Uterus (tissue), 4 donors: Measurements from ENCODE around the gene PCSK2. TPM values are rescaled to one million over a fixed set of nuclear protein-coding genes. Genes with fewer than 3 reads are reported as not detected.

ENCODE experiments used
- DNase-seq, 2 donors: peaks; one replicate each; pipeline ENCODE4 v3.0.0-alpha.2; 2019 to 2020
- H3K27ac ChIP-seq, 2 donors: fragments of 200-600 bp; sonication (generic); 1 replicate in 1 of 2; 2 replicates in 1 of 2; pipeline ENCODE4 v1.5.1; 2016 to 2018
- H3K27me3 ChIP-seq, 2 donors: fragments of 200-600 bp; sonication (generic); one replicate each; pipeline ENCODE4 v1.5.1; 2018 to 2019; ENCODE audit warnings: control low read depth in 1 of 2
- H3K36me3 ChIP-seq, 2 donors: fragments of 200-600 bp; sonication (generic); one replicate each; pipeline ENCODE4 v1.5.1; 2019; ENCODE audit warnings: control low read depth in 1 of 2
- H3K4me1 ChIP-seq, 2 donors: fragments of 200-600 bp; sonication (generic); one replicate each; pipeline ENCODE4 v1.5.1; 2018 to 2019; ENCODE audit warnings: control low read depth in 1 of 2
- H3K4me3 ChIP-seq, 2 donors: fragments of 200-600 bp; sonication (generic); 1 replicate in 1 of 2; 2 replicates in 1 of 2; pipeline ENCODE4 v1.5.1; 2018 to 2019; ENCODE audit warnings: mild to moderate bottlenecking in 1 of 2
- H3K9me3 ChIP-seq, 2 donors: fragments of 200-600 bp; sonication (generic); one replicate each; pipeline ENCODE4 v1.5.1; 2019; ENCODE audit warnings: control low read depth in 1 of 2
- CTCF ChIP-seq, 4 experiments: fragments of 200-600 bp in 2 of 4; fragments of 450-650 bp in 2 of 4; sonication (generic) in 2 of 4; IDR thresholded peaks; one replicate each; pipeline ENCODE4 v1.5.1; 2016 to 2019; ENCODE audit warnings: antibody characterized with exemption in 4 of 4, mild to moderate bottlenecking in 2 of 4, moderate library complexity in 1 of 4
- POLR2A ChIP-seq, 2 donors: fragments of 450-650 bp; IDR thresholded peaks; one replicate each; pipeline ENCODE4 v1.6.1; 2016; ENCODE audit warnings: antibody characterized with exemption in 2 of 2, mild to moderate bottlenecking in 1 of 2, moderate library complexity in 1 of 2
- intact Hi-C: fragments of 100-400 bp; cut with DNase I; formaldehyde crosslinking; loops from one replicate; pipeline ENCODE4 v1.15.1; 2023; ENCODE audit warnings: low total_unique reads
- total RNA-seq, 4 donors: library from RNA; depleted of rRNA in 3 of 4; stranded (reverse); fragments of >200 nt in 3 of 4; gene quantifications; one replicate each; pipeline versions ENCODE4 v1.1.0 to v1.2.4, GENCODE V29; 2014 to 2023
- donor health status: DM: yes; HTN: yes; CAD: no.

Gene PCSK2
- total RNA-seq, 4 donors from 2014 or later: 0.37 to 1.6 TPM; not detected in 2

DNA sequence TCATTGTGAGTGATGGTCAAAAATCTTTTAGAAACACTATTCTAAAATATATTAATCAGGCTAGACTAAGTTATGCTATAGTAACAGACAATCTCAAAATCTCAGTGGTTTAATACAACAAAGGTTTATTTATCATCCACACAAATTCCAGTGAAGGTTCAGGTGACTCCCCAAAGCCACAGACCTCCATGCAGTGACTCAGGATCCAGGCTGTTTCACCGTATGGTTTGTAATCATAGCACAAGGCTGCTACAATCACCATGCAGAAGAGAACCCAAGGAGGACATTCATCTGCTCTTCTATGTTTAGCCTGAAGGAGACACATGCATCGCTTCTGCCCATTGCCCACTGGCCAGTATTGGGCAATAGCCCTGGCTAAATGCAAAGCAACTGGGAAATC, 258.2 kb downstream of the PCSK2 start:
- no peak for DNase-seq
- no peaks in the 10 kb centered on the region for H3K4me1 ChIP-seq
- H3K27ac ChIP-seq: no peak overlapping the region
- no peaks in the 10 kb centered on the region for H3K9me3 ChIP-seq
- intact Hi-C loops: no loop called here
- no peak overlapping the region for H3K4me3 ChIP-seq
- H3K36me3 ChIP-seq: no peaks in the 10 kb centered on the region
- TF ChIP-seq CTCF (IDR thresholded peaks at IDR 0.05): no peak
- TF ChIP-seq POLR2A (IDR thresholded peaks at IDR 0.05): no peak
- no peaks in the 10 kb centered on the region for H3K27me3 ChIP-seq

GRCh38 chr20:17488916-17489600, 262.2 kb downstream of the PCSK2 start:
- Histone ChIP-seq H3K36me3 (no peaks in the 10 kb centered on the region), H3K4me3 (no peak overlapping the region), H3K9me3 (no peaks in the 10 kb centered on the region), H3K27me3 (no peaks in the 10 kb centered on the region), H3K4me1 (no peaks in the 10 kb centered on the region), H3K27ac (no peak overlapping the region)
- no peak for TF ChIP-seq POLR2A (IDR thresholded peaks at IDR 0.05)
- TF ChIP-seq CTCF (IDR thresholded peaks at IDR 0.05): no peak
- intact Hi-C loops: no loop called here
- DNase-seq: no peak

- Histone ChIP-seq H3K4me1 (no peaks in the 10 kb centered on the region), H3K27ac (no peak overlapping the region), H3K4me3 (no peak overlapping the region), H3K27me3 (no peaks in the 10 kb centered on the region), H3K36me3 (no peaks in the 10 kb centered on the region), H3K9me3 (no peaks in the 10 kb centered on the region)
- intact Hi-C loops: no loop called here
- TF ChIP-seq CTCF (IDR thresholded peaks at IDR 0.05) (no peak), POLR2A (IDR thresholded peaks at IDR 0.05) (no peak)
- DNase-seq: no peak
Measured at GRCh38 chr20:17490501-17490900, 263.7 kb downstream of the PCSK2 start.

DNA sequence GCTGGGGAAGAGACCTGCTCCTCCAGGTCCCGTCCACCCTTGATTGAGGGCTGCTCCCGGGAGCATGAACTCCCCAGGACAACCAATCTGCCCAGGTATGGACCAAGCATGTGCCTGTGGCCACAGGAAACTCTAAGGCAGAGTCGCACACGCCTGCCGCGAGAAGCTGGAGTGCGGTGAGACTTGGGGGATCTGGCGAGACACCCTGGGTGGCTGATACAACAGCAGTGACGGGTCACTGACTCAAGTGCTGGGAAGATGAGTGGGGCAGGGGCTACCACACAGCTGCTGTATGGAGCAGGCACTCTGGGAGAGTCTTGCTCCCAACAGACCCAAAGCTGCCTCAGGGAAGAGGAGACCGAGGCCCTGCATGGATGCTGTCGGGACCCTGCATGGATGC, 264.2 kb downstream of the PCSK2 start:
- DNase-seq: no peak
- Histone ChIP-seq H3K36me3 (no peaks in the 10 kb centered on the region), H3K27me3 (no peaks in the 10 kb centered on the region), H3K27ac (no peak overlapping the region), H3K9me3 (no peaks in the 10 kb centered on the region), H3K4me3 (no peak overlapping the region), H3K4me1 (no peaks in the 10 kb centered on the region)
- intact Hi-C loops: no loop called here
- TF ChIP-seq CTCF (IDR thresholded peaks at IDR 0.05) (no peak), POLR2A (IDR thresholded peaks at IDR 0.05) (no peak)

DNA sequence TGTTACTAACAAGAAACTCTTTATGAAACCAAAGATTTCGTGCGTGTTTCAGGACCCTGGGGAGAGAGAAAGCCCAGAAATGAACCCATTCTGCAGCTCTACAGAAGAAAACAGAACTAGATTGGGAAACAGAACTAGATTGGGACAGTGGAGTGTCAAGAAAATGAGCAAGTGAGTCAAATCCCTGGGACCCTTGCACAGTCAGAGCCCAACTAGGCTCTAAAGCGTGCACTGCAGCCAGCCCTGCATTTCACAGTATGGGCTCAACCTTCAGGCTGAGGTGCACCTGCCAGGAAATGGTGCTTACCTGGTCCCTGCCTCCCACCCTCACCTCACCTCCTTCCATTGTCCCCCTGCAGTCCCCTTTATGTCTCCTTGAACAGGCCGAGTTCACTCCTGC, 264.6 kb downstream of the PCSK2 start:
- Histone ChIP-seq H3K4me1 (no peaks in the 10 kb centered on the region), H3K4me3 (no peak overlapping the region)

More for the DNA sequence above, 264.6 kb downstream of the PCSK2 start:
- DNase-seq: no peak
- intact Hi-C loops: no loop called here
- Histone ChIP-seq H3K36me3 (no peaks in the 10 kb centered on the region), H3K9me3 (no peaks in the 10 kb centered on the region), H3K27me3 (no peaks in the 10 kb centered on the region), H3K27ac (no peak overlapping the region)
- TF ChIP-seq CTCF (IDR thresholded peaks at IDR 0.05) (no peak), POLR2A (IDR thresholded peaks at IDR 0.05) (no peak)
